Common myeloid progenitor, CD34-positive (primary cell): ENCODE data around the gene RARG.
A peak's percentile ranks its signal among the peaks of the same experiment; 100 is the strongest.

Source experiments
- CTCF ChIA-PET: fragments of 350-600 bp; sonication (Branson Sonifier 250); formaldehyde crosslinking; loops from one replicate; lab custom pipeline; 2021; ENCODE audit warnings: antibody characterized with exemption; lab: Charles Lee
- POLR2A ChIA-PET: fragments of 350-600 bp; sonication (Branson Sonifier 250); formaldehyde crosslinking; loops from one replicate; lab custom pipeline; 2021; ENCODE audit warnings: antibody characterized with exemption; lab: Charles Lee
- DNase-seq, 3 donors: peaks; one replicate each; pipeline versions ENCODE4 v3.0.0 to v3.0.0-alpha.2; 2013
- H3K27ac ChIP-seq, 2 experiments: 1 replicate in 1 of 2; 2 replicates in 1 of 2; pipeline ENCODE4 v1.7.0; 2013; ENCODE audit warnings: inconsistent platforms in 2 of 2, low read length in 2 of 2, mild to moderate bottlenecking in 2 of 2, low read depth in 1 of 2, moderate library complexity in 1 of 2; ENCODE audit not compliant: severe bottlenecking in 2 of 2, insufficient read depth in 1 of 2, poor library complexity in 1 of 2
- H3K27me3 ChIP-seq, 5 experiments: replicated peaks in 2 of 5; 1 replicate in 3 of 5; 2 replicates in 2 of 5; pipeline versions ENCODE4 v1.6.1 to v1.7.0; 2013; ENCODE audit warnings: low read length in 4 of 5, mild to moderate bottlenecking in 2 of 5, moderate library complexity in 2 of 5, inconsistent platforms in 1 of 5; ENCODE audit not compliant: insufficient read depth in 5 of 5, control insufficient read depth in 4 of 5
- H3K36me3 ChIP-seq, 4 experiments: 1 replicate in 2 of 4; 2 replicates in 2 of 4; pipeline versions ENCODE4 v1.6.1 to v1.7.0; 2013; ENCODE audit warnings: low read length in 3 of 4, control low read depth in 1 of 4, mild to moderate bottlenecking in 1 of 4; ENCODE audit not compliant: control insufficient read depth in 4 of 4, insufficient read depth in 4 of 4
- H3K4me1 ChIP-seq, 4 experiments: 1 replicate in 3 of 4; 2 replicates in 1 of 4; pipeline versions ENCODE4 v1.6.1 to v1.7.1; 2013; ENCODE audit warnings: low read length in 3 of 4, mild to moderate bottlenecking in 3 of 4, control low read depth in 1 of 4, inconsistent platforms in 1 of 4, moderate library complexity in 1 of 4; ENCODE audit not compliant: control insufficient read depth in 4 of 4, insufficient read depth in 4 of 4; ENCODE audit errors: control extremely low read depth in 1 of 4
- H3K4me3 ChIP-seq, 7 experiments: 1 replicate in 4 of 7; 2 replicates in 3 of 7; pipeline versions ENCODE4 v1.5.1 to v1.7.0; 2013; ENCODE audit warnings: mild to moderate bottlenecking in 7 of 7, low read length in 6 of 7, moderate library complexity in 6 of 7, inconsistent platforms in 2 of 7, low read depth in 2 of 7, control low read depth in 1 of 7; ENCODE audit not compliant: insufficient read depth in 4 of 7, control insufficient read depth in 1 of 7; ENCODE audit errors: extremely low read depth in 1 of 7
- H3K9me3 ChIP-seq, 5 experiments: 1 replicate in 4 of 5; 2 replicates in 1 of 5; pipeline versions ENCODE4 v1.6.1 to v1.7.1; 2013; ENCODE audit warnings: low read length in 4 of 5, mild to moderate bottlenecking in 2 of 5, inconsistent platforms in 1 of 5, low read depth in 1 of 5, moderate library complexity in 1 of 5; ENCODE audit not compliant: control insufficient read depth in 4 of 5, insufficient read depth in 2 of 5; ENCODE audit errors: control extremely low read depth in 1 of 5
- WGBS: methylation state at CpG from one replicate; pipeline ENCODE4 v1.1.5; 2013; ENCODE audit not compliant: insufficient coverage; 5-methylcytosine and 5-hydroxymethylcytosine counted together

RARG gene

GRCh38 chr12:53176750-53177149 lies 55.3 kb downstream of the RARG start:
- 84% methylated on average over 2 of the region's 3 CpGs for WGBS
- POLR2A ChIA-PET: no interaction called here
- DNase-seq: no peak
- no peak overlapping the region for H3K4me3 ChIP-seq
- H3K36me3 ChIP-seq: peaks cover 0 to 7% (median 1%) of the 10 kb centered on the region in 4 experiments
- H3K27me3 ChIP-seq: no peaks in the 10 kb centered on the region
- no peak overlapping the region for H3K27ac ChIP-seq
- H3K4me1 ChIP-seq: peaks cover 11 to 23% (median 16%) of the 10 kb centered on the region in 4 experiments
- CTCF ChIA-PET: interaction anchor here (0.8 to 7.9 kb wide), 5 partner anchors 12 to 107 kb away, joined by 3 to 63 read pairs (median 9); no protein-coding TSS in a partner anchor
- H3K9me3 ChIP-seq: no peaks in the 10 kb centered on the region

- 89% methylated on average over 1 of the region's 4 CpGs for WGBS
- peaks cover 0 to 9% (median 2%) of the 10 kb centered on the region in 4 experiments for H3K36me3 ChIP-seq
- DNase-seq: peak in 2 of 3 donors; percentile 32 to 43
- ChIA-PET CTCF (interaction anchor here (1.1 to 7.9 kb wide), 5 partner anchors 14 to 32 kb away, joined by 3 to 63 read pairs (median 32); partner anchors contain the start of gene ITGB7), POLR2A (interaction anchor here (0.5 to 0.6 kb wide), 3 partner anchors 107 to 135 kb away, joined by 3 to 4 read pairs (median 3); no protein-coding TSS in a partner anchor)
- peaks cover 3 to 12% (median 8%) of the 10 kb centered on the region in 4 experiments for H3K4me1 ChIP-seq
- H3K9me3 ChIP-seq: no peaks in the 10 kb centered on the region
- H3K27ac ChIP-seq: no peak overlapping the region
- H3K27me3 ChIP-seq: no peaks in the 10 kb centered on the region
- no peak overlapping the region for H3K4me3 ChIP-seq
These were observed 57.0 kb downstream of the RARG start for GRCh38 chr12:53174881-53175491.

GRCh38 chr12:53173085-53173715 lies 58.8 kb downstream of the RARG start:
- Histone ChIP-seq H3K36me3 (peaks cover 0 to 13% (median 2%) of the 10 kb centered on the region in 4 experiments), H3K9me3 (no peaks in the 10 kb centered on the region), H3K4me3 (no peak overlapping the region), H3K27me3 (no peaks in the 10 kb centered on the region), H3K4me1 (peaks cover 0 to 6% (median 0%) of the 10 kb centered on the region in 4 experiments), H3K27ac (no peak overlapping the region)
- CTCF ChIA-PET: interaction anchor here (0.8 to 7.9 kb wide), 7 partner anchors 10 to 116 kb away, joined by 3 to 63 read pairs (median 6); partner anchors contain the start of gene ESPL1
- WGBS: 95% methylated on average over 7 of the region's 10 CpGs
- no peak for DNase-seq
- POLR2A ChIA-PET: interaction anchor here (0.6 kb wide), 1 partner anchor 36 kb away, joined by 4 read pairs; no protein-coding TSS in a partner anchor

GRCh38 chr12:53172352-53172751 lies 59.7 kb downstream of the RARG start:
- Histone ChIP-seq H3K4me3 (no peak overlapping the region), H3K9me3 (no peaks in the 10 kb centered on the region), H3K36me3 (peaks cover 0 to 13% (median 2%) of the 10 kb centered on the region in 4 experiments), H3K27ac (no peak overlapping the region), H3K4me1 (peaks cover 0 to 6% (median 0%) of the 10 kb centered on the region in 4 experiments), H3K27me3 (no peaks in the 10 kb centered on the region)
- POLR2A ChIA-PET: interaction anchor here (0.6 kb wide), 1 partner anchor 37 kb away, joined by 4 read pairs; no protein-coding TSS in a partner anchor
- 98% methylated on average over 9 of the region's 11 CpGs for whole genome bisulfite sequencing
- CTCF ChIA-PET: interaction anchor here (1.1 to 7.9 kb wide), 7 partner anchors 8 to 116 kb away, joined by 3 to 63 read pairs (median 6); partner anchors contain the start of genes CSAD, ESPL1 and ZNF740
- no peak for DNase-seq

GRCh38 chr12:53171725-53172329 lies 60.2 kb downstream of the RARG start:
- Histone ChIP-seq H3K36me3 (peaks cover 0 to 13% (median 2%) of the 10 kb centered on the region in 4 experiments), H3K9me3 (no peaks in the 10 kb centered on the region), H3K4me3 (no peak overlapping the region), H3K27me3 (no peaks in the 10 kb centered on the region), H3K27ac (no peak overlapping the region), H3K4me1 (peaks cover 0 to 6% (median 0%) of the 10 kb centered on the region in 4 experiments)
- no peak for DNase-seq
- 96% methylated on average over 4 of the region's 10 CpGs for WGBS
- ChIA-PET POLR2A (no interaction called here), CTCF (interaction anchor here (1.1 to 7.9 kb wide), 9 partner anchors 9 to 120 kb away, joined by 3 to 63 read pairs (median 6); partner anchors contain the start of genes CSAD, ESPL1 and ZNF740)

GRCh38 chr12:53170876-53171724 lies 60.9 kb downstream of the RARG start:
- Histone ChIP-seq H3K9me3 (no peaks in the 10 kb centered on the region), H3K36me3 (peaks cover 0 to 13% (median 2%) of the 10 kb centered on the region in 4 experiments), H3K4me3 (no peak overlapping the region), H3K27ac (no peak overlapping the region), H3K4me1 (peaks cover 0 to 6% (median 0%) of the 10 kb centered on the region in 4 experiments), H3K27me3 (no peaks in the 10 kb centered on the region)
- no peak for DNase-seq
- CTCF ChIA-PET: interaction anchor here (1.2 to 7.9 kb wide), 6 partner anchors 9 to 121 kb away, joined by 3 to 63 read pairs (median 4); partner anchors contain the start of genes CSAD, ESPL1 and ZNF740
- POLR2A ChIA-PET: no interaction called here
- WGBS: 97% methylated on average over 11 of the region's 14 CpGs
